K562 (cell line): ENCODE data around the gene UNC13A. TPM values are rescaled to one million over a fixed set of nuclear protein-coding genes. Genes with fewer than 3 reads are reported as not detected.

Source experiments
- CTBP1 ChIP-seq: fragments of 450-650 bp; IDR thresholded peaks from 2 replicates; pipeline ENCODE4 v1.6.1; 2016; ENCODE audit warnings: borderline replicate concordance
- DMBX1 ChIP-seq: fragments of 250-450 bp; sonication (Bioruptor Pico); IDR thresholded peaks from 2 replicates; pipeline ENCODE4 v1.8.0; 2022; ENCODE audit warnings: inconsistent platforms, mild to moderate bottlenecking, moderate library complexity, borderline replicate concordance
- EGR1 ChIP-seq: fragments of 450-650 bp; conservative IDR thresholded peaks from 2 replicates; pipeline ENCODE4 v1.6.1; 2017; ENCODE audit warnings: mild to moderate bottlenecking
- EZH2 ChIP-seq: IDR thresholded peaks from 2 replicates; pipeline ENCODE4 v1.6.1; 2012; ENCODE audit warnings: low read depth, mild to moderate bottlenecking, inconsistent platforms, low read length, borderline replicate concordance
- HMGN3 ChIP-seq: IDR thresholded peaks from 2 replicates; pipeline ENCODE4 v1.6.1; 2011; ENCODE audit warnings: borderline replicate concordance, low read depth, mild to moderate bottlenecking, mixed read lengths, low read length; ENCODE audit not compliant: insufficient read length; ENCODE audit errors: extremely low read depth
- JUN ChIP-seq, 2 experiments: sonication (generic) in 1 of 2; formaldehyde crosslinking in 1 of 2; IDR thresholded peaks; 2 replicates each; pipeline versions ENCODE4 v1.6.1 to v1.8.0; 2012 to 2022; ENCODE audit warnings: borderline replicate concordance in 2 of 2, mild to moderate bottlenecking in 2 of 2, improper control_type of control experiment in 1 of 2, low read depth in 1 of 2, low read length in 1 of 2, missing genetic modification reagents in 1 of 2
- JUNB ChIP-seq: fragments of 450-650 bp; formaldehyde crosslinking; conservative IDR thresholded peaks from 2 replicates; pipeline ENCODE4 v1.4.0; 2020; ENCODE audit warnings: mild to moderate bottlenecking
- KDM5B ChIP-seq: fragments of 200-600 bp; sonication (generic); IDR thresholded peaks from 2 replicates; pipeline ENCODE4 v1.6.1; 2012; ENCODE audit warnings: low read depth, mild to moderate bottlenecking, moderate library complexity, low read length, control low read depth, inconsistent platforms; ENCODE audit not compliant: insufficient replicate concordance
- KLF1 ChIP-seq: fragments of 450-650 bp; IDR thresholded peaks from 2 replicates; pipeline ENCODE4 v1.6.1; 2016; ENCODE audit warnings: missing genetic modification characterization, missing compliant biosample characterization
- L3MBTL2 ChIP-seq: fragments of 450-650 bp; IDR thresholded peaks from 2 replicates; pipeline ENCODE4 v1.6.1; 2016; ENCODE audit warnings: mild to moderate bottlenecking, moderate library complexity
- MXD1 ChIP-seq: fragments of 250-450 bp; sonication (Bioruptor Pico); IDR thresholded peaks from 2 replicates; pipeline ENCODE4 v1.8.0; 2021; ENCODE audit warnings: borderline replicate concordance, mild to moderate bottlenecking, moderate library complexity; ENCODE audit not compliant: poor library complexity, severe bottlenecking
- NR2C2 ChIP-seq, 2 experiments: fragments of 200-800 bp in 1 of 2; sonication (Bioruptor generic) in 1 of 2; sonication (generic) in 1 of 2; formaldehyde crosslinking in 1 of 2; IDR thresholded peaks; 2 replicates each; pipeline versions ENCODE4 v1.6.1 to v1.8.0; 2016 to 2022; ENCODE audit warnings: mild to moderate bottlenecking in 1 of 2, missing compliant biosample characterization in 1 of 2, missing genetic modification characterization in 1 of 2, missing genetic modification reagents in 1 of 2
- PHF8 ChIP-seq: fragments of 200-600 bp; sonication (generic); IDR thresholded peaks from 2 replicates; pipeline ENCODE4 v1.6.1; 2012; ENCODE audit warnings: mixed run types, mild to moderate bottlenecking, inconsistent platforms, low read length, moderate library complexity, borderline replicate concordance
- SPI1 ChIP-seq: IDR thresholded peaks from 2 replicates; pipeline ENCODE4 v1.6.1; 2011; ENCODE audit warnings: low read depth, low read length, control low read depth, borderline replicate concordance
- SRF ChIP-seq, 2 experiments: fragments of 250-450, 450-650 bp in 1 of 2; sonication (Bioruptor Pico) in 1 of 2; sonication (generic) in 1 of 2; formaldehyde crosslinking; IDR thresholded peaks; 2 replicates each; pipeline versions ENCODE4 v1.5.0 to v1.5.1; 2020 to 2022; ENCODE audit warnings: mild to moderate bottlenecking in 1 of 2, missing genetic modification reagents in 1 of 2
- TARDBP ChIP-seq: fragments of 450-650 bp; IDR thresholded peaks from 2 replicates; pipeline ENCODE4 v1.6.1; 2016
- THRB ChIP-seq: fragments of 450-650 bp; formaldehyde crosslinking; conservative IDR thresholded peaks from 2 replicates; pipeline ENCODE4 v1.4.0; 2022; ENCODE audit warnings: mild to moderate bottlenecking, missing genetic modification characterization
- ZBTB7A ChIP-seq: IDR thresholded peaks from 2 replicates; pipeline ENCODE4 v1.6.1; 2011; ENCODE audit warnings: low read depth, mild to moderate bottlenecking, low read length, moderate library complexity, borderline replicate concordance; ENCODE audit not compliant: control insufficient read depth
- ZNF165 ChIP-seq: fragments of 250-450 bp; sonication (Bioruptor Pico); IDR thresholded peaks from 2 replicates; pipeline ENCODE4 v1.4.0; 2020; ENCODE audit warnings: borderline replicate concordance
- ZNF184 ChIP-seq: sonication (generic); formaldehyde crosslinking; IDR thresholded peaks from 2 replicates; pipeline ENCODE4 v1.5.0; 2020; ENCODE audit warnings: missing genetic modification reagents
- ZNF239 ChIP-seq: fragments of 250-450 bp; sonication (Bioruptor Pico); IDR thresholded peaks from 2 replicates; pipeline ENCODE4 v1.4.0; 2020; ENCODE audit warnings: mild to moderate bottlenecking
- ZNF507 ChIP-seq: conservative IDR thresholded peaks from 2 replicates; pipeline ENCODE4 v1.6.1; 2017; ENCODE audit warnings: missing genetic modification characterization, missing compliant biosample characterization
- ZNF740 ChIP-seq, 3 experiments: fragments of 200-800 bp in 1 of 3; sonication (Bioruptor generic) in 1 of 3; sonication (generic) in 1 of 3; formaldehyde crosslinking in 1 of 3; IDR thresholded peaks; 2 replicates each; pipeline versions ENCODE4 v1.6.1 to v1.8.0; 2016 to 2022; ENCODE audit warnings: mild to moderate bottlenecking in 2 of 3, missing compliant biosample characterization in 2 of 3, missing genetic modification characterization in 2 of 3, missing genetic modification reagents in 1 of 3
- polyA plus RNA-seq, 8 experiments: library from polyadenylated mRNA; depleted of rRNA in 4 of 8; stranded (reverse) in 5 of 8; unstranded in 3 of 8; fragments of >200 nt; fragmentation: Nextera tagmentation in 2 of 8; fragmentation: Illumina TruSeq in 1 of 8; extraction: Ambion mirVana in 2 of 8; extraction: Trizol in 1 of 8; gene quantifications; 2 replicates each; pipeline versions ENCODE4 v1.2.1 to v1.2.3, GENCODE V29; 2011 to 2014; ENCODE audit warnings: inconsistent platforms in 1 of 8, missing spikeins in 1 of 8
- total RNA-seq, 7 experiments: library from RNA; depleted of rRNA in 6 of 7; stranded (reverse); fragments of >200 nt in 6 of 7; fragmentation: Illumina TruSeq in 2 of 7; extraction: Trizol in 2 of 7; gene quantifications; 2 replicates each; pipeline versions ENCODE4 v1.2.1 to v1.2.3, GENCODE V29; 2011 to 2021; ENCODE audit warnings: low replicate concordance in 1 of 7
- TF ChIP-seq, protein P1 (sequence below): sonication (generic); formaldehyde crosslinking; IDR thresholded peaks from 2 replicates; pipeline ENCODE4 v1.9.0; 2022; ENCODE audit warnings: mild to moderate bottlenecking, missing genetic modification reagents

UNC13A gene
- total and polyA plus RNA-seq, 9 of the 15 experiments (the other 6 are each of a cell fraction or from before 2014, with no cell fraction given) = 0.03 to 1.0 (median 0.25) TPM

DNA sequence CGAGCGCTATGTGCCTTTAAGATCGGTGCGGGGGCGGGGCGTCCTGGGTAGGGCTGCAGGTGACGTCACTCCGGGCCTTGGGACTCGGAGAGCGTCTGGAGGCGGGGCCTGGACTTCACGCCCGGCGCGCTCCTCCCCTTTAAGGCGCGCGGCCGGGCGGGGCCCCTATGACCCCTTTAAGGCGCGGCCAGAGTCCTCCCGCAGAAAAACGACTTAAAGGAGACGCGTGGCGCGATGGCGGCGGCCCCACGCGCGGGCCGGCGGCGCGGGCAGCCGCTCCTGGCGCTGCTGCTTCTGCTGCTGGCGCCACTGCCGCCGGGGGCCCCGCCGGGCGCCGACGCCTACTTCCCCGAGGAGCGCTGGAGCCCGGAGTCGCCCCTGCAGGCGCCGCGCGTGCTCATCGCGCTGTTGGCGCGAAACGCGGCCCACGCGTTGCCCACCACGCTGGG is 132.7 kb downstream of the UNC13A start, which contains the start of gene COLGALT1 (continued):
- TF ChIP-seq ZNF740 (CRISPR knock-in tag; IDR thresholded peaks at IDR 0.05) = no peak
- TF ChIP-seq ZNF740 (tag; IDR thresholded peaks at IDR 0.05) = no peak
- TF ChIP-seq DMBX1 (CRISPR knock-in tag) = 0 out of 2 replicates have a peak, but pooled peaks have one; percentile 26
- TF ChIP-seq KDM5B = peak; percentile 34
- TF ChIP-seq CTBP1 = peak; percentile 33; the same call in 1 of the 2 replicates
- no peak for TF ChIP-seq ZNF507 (tag)
- no peak for TF ChIP-seq THRB (CRISPR knock-in tag)
- peak in 1 of 2 experiments; percentile 65; a peak in 2 of 4 replicates for TF ChIP-seq SRF (CRISPR knock-in tag; IDR thresholded peaks at IDR 0.05)
- TF ChIP-seq SPI1 = no peak
- peak; percentile 45; the same call in 1 of the 2 replicates for TF ChIP-seq KLF1 (tag)
- no peak for TF ChIP-seq ZNF239 (CRISPR knock-in tag)
- no peak for TF ChIP-seq ZNF184 (CRISPR knock-in tag)
- no peak for TF ChIP-seq NR2C2 (CRISPR knock-in tag; IDR thresholded peaks at IDR 0.05)
- peak; percentile 78 for TF ChIP-seq NR2C2 (tag; IDR thresholded peaks at IDR 0.05)
- peak; percentile 88; the same call in 1 of the 2 replicates for TF ChIP-seq PHF8
- TF ChIP-seq JUN (IDR thresholded peaks at IDR 0.05; ENCODE audit: borderline replicate concordance, low read depth, low read length) = peak; percentile 63
- no peak for TF ChIP-seq JUN (CRISPR knock-in tag; IDR thresholded peaks at IDR 0.05; ENCODE audit: borderline replicate concordance)
- no peak for TF ChIP-seq EZH2
- peak; percentile 70; the same call in 1 of the 2 replicates for TF ChIP-seq L3MBTL2
- no peak for TF ChIP-seq ZNF165
- peak; percentile 90 for TF ChIP-seq EGR1
- peak; percentile 7; the same call in 1 of the 2 replicates for TF ChIP-seq ZBTB7A
- peak; percentile 79 for TF ChIP-seq JUNB (CRISPR knock-in tag)
- TF ChIP-seq HMGN3 = peak; percentile 72
- TF ChIP-seq MXD1 (CRISPR knock-in tag) = peak; percentile 69
- TF ChIP-seq, protein P1, sequence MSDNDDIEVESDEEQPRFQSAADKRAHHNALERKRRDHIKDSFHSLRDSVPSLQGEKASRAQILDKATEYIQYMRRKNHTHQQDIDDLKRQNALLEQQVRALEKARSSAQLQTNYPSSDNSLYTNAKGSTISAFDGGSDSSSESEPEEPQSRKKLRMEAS (CRISPR knock-in tag) = peak; percentile 54; the same call in 1 of the 2 replicates
- no peak; the same call in 1 of the 2 replicates for TF ChIP-seq TARDBP
